ENCODE data around the gene MCEMP1.

MCEMP1 gene

GRCh38 chr19:7644550-7644877 is 32.4 kb upstream of the MCEMP1 start:
- no peak for TF ChIP-seq CTCF (IDR thresholded peaks at IDR 0.05; ENCODE audit: control insufficient read depth, extremely low read depth, insufficient read depth)
- no peak for DNase-seq (ENCODE audit: low read depth)
- no peak overlapping the region for H3K4me3 ChIP-seq (ENCODE audit: low read depth, low read length)

GRCh38 chr19:7645163-7645562 is 31.7 kb upstream of the MCEMP1 start:
- no peak overlapping the region for H3K4me3 ChIP-seq (ENCODE audit: low read depth, low read length)
- TF ChIP-seq CTCF (IDR thresholded peaks at IDR 0.05; ENCODE audit: control insufficient read depth, extremely low read depth, insufficient read depth) = no peak
- no peak for DNase-seq (ENCODE audit: low read depth)

GRCh38 chr19:7645656-7646425 is 31.0 kb upstream of the MCEMP1 start:
- no peak overlapping the region for H3K4me3 ChIP-seq (ENCODE audit: low read depth, low read length)
- no peak for TF ChIP-seq CTCF (IDR thresholded peaks at IDR 0.05; ENCODE audit: control insufficient read depth, extremely low read depth, insufficient read depth)
- DNase-seq (ENCODE audit: low read depth) = no peak

- TF ChIP-seq CTCF (IDR thresholded peaks at IDR 0.05; ENCODE audit: control insufficient read depth, extremely low read depth, insufficient read depth) = no peak
- DNase-seq (ENCODE audit: low read depth) = no peak
- H3K4me3 ChIP-seq (ENCODE audit: low read depth, low read length) = no peak overlapping the region
These were observed 30.5 kb upstream of the MCEMP1 start for GRCh38 chr19:7646426-7646700.

GRCh38 chr19:7647156-7647555 is 29.7 kb upstream of the MCEMP1 start:
- no peak overlapping the region for H3K4me3 ChIP-seq (ENCODE audit: low read depth, low read length)
- no peak for TF ChIP-seq CTCF (IDR thresholded peaks at IDR 0.05; ENCODE audit: control insufficient read depth, extremely low read depth, insufficient read depth)
- DNase-seq (ENCODE audit: low read depth) = no peak

GRCh38 chr19:7648265-7649014 is 28.4 kb upstream of the MCEMP1 start:
- H3K4me3 ChIP-seq (ENCODE audit: low read depth, low read length) = no peak overlapping the region

More at GRCh38 chr19:7648265-7649014, 28.4 kb upstream of the MCEMP1 start:
- TF ChIP-seq CTCF (IDR thresholded peaks at IDR 0.05; ENCODE audit: control insufficient read depth, extremely low read depth, insufficient read depth) = no peak
- no peak for DNase-seq (ENCODE audit: low read depth)

All from LNCaP clone FGC (cell line).